ENCODE data around the gene LRRC41.
"Not testable (repeated sequence)": the region's sequence is repeated elsewhere in the genome, so short reads cannot be mapped to it uniquely, and the experiment has no call there.

LRRC41 gene

DNA sequence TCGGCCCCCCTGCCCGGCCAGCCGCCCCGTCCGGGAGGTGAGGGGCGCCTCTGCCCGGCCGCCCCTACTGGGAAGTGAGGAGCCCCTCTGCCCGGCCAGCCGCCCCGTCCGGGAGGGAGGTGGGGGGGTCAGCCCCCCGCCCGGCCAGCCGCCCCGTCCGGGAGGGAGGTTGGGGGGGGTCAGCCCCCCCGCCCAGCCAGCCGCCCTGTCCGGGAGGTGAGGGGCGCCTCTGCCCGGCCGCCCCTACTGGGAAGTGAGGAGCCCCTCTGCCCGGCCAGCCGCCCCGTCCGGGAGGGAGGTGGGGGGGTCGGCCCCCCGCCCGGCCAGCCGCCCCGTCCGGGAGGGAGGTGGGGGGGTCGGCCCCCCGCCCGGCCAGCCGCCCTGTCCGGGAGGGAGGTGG is 61.7 kb downstream of the LRRC41 start:
- not testable (repeated sequence) for DNase-seq

DNA sequence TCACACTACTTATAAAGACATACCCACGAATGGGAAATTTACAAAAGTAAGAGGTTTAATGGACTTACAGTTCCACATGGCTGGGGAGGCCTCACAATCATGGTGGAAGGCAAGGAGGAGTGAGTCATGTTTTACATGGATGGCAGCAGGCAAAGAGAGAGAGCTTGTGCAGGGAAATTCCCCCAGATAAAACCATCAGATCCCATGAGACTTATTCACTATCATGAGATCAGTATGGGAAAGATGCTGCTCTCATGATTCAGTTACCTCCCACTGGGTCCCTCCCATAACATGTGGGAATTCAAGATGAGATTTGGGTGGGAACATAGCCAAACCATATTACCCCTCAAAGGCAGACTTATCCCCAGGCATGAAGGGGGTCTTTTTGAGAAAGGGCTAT is 64.6 kb downstream of the LRRC41 start:
- not testable (repeated sequence) for DNase-seq

DNA sequence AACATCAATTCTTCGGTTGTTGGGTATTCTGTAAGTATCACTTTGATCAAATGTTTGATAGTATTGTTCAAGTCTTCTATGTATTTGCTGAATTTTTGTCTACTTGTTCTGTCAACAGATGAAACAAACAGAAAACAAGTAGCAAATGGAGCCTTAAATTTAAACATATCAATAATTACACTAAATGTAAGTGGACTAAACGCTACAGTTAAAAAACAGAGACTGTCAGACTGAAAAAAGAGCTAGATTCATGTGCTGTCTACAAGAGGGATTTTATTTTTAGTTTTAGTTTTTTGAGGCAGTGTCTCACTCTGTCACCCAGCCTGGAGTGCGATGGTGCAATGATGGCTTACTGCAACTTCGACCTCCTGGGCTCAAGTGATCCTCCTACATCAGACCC is 66.5 kb downstream of the LRRC41 start:
- no peak for DNase-seq

DNA sequence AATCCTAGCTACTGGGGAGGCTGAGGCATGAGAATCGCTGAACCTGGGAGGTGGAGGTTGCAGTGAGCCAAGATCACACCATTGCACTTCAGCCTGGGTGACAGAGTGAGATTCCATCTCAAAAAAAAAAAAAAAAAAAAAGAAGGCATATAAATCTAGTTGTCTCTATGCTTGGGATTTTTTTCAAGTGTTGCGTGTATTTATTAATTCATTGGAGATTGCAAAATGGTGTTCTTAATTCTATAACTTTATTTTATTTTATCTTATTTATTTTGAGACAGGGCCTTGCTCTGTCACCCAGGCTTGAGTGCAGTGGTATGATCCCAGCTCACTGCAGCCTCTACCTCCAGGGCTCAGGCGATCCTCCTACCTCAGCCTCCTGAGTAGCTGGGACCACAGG is 72.2 kb downstream of the LRRC41 start:
- DNase-seq = not testable (repeated sequence)

Measured in activated CD8-positive, alpha-beta memory T cell treated with anti-CD3 and anti-CD28 coated beads, Interleukin-2, amount 50 U/mL, for 48 hours (primary cell).